Activated gamma-delta T cell (primary cell): Measurements from ENCODE around the gene TUB.

Source experiments
- DNase-seq: peaks from one replicate; lab custom pipeline; 2025; lab: John Stamatoyannopoulos, UW

The TUB gene

DNA sequence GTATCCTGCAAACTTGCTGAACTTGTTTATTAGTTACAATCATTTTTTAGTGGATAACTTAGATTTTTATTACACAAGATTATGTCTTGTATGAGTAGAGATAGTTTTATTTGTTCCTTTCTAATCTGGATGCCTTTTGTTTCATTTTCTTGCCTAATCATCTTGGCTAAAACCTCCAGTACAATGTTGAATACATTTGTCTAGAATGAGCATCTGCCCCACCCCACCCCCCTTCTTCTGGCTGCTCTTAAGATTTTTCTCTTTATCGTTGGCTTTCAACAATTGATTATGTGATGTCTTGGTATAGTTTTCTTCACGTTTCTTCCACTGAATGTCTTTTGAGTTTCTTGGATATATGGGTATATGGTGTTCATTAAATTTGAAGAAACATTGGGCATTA, 37.3 kb upstream of the TUB start:
- DNase-seq, result no peak

- no peak for DNase-seq
Measured at GRCh38 chr11:8045839-8046238, 35.2 kb upstream of the TUB start.

- no peak for DNase-seq
Measured at GRCh38 chr11:8047382-8047781, 33.6 kb upstream of the TUB start.

DNA sequence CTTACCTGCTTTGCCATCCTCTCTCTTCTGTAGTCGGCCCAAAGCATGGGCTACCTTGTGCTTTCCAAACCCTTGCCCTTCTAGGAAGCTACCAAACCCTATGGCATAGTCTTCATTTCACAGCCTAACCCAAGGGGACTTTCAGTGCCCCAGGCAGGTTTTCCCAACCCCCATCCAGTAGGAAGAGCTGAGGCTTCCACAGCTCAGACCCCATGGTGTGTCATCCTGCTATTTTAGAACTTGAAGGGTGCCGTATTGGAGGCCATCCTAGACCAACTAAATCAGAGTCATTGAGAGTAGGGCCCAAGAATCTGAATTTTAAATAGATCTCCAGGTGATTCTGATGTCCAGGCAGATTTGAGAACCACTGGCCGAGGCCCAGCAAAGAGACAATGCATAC, 31.9 kb upstream of the TUB start:
- DNase-seq, result no peak

DNA sequence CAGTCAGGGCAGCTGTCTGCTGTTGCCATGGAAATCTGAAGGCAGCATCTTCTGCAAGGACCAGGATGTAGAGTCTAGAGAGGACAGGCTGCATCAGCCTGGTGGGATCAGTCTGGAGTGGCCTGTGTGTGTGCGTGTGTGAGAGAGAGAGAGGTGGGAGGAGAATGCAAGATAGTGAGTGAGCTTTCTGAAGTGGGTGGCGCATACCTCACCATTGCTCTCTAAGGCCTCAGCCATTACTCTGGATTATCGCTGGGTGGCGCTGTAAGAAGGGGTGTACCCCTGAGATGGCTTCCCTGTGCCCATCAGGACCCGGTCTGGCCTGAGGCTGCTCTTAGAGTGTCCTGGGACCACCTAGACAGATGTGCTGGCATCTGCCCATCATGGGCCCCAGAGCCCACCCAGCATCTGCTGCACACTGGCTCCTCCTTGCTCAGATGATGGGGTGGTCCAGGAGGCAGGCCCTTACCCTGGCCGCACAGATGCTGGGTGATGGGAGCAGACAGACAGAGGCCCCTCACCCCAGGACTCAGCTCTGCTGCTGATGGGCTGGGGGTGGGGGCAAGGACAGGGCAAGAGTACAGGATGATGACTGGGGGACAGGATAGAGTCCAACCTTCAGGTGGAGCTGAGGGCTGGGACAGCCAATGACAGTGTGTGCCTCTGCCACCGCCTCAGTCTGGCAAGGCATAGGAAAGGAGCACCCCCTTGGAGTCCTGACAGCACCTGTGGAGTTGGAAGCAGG, 25.7 kb upstream of the TUB start:
- DNase-seq, result no peak

GRCh38 chr11:8055836-8056526, 25.0 kb upstream of the TUB start:
- no peak for DNase-seq

GRCh38 chr11:8056810-8057463, 24.1 kb upstream of the TUB start:
- no peak for DNase-seq

DNA sequence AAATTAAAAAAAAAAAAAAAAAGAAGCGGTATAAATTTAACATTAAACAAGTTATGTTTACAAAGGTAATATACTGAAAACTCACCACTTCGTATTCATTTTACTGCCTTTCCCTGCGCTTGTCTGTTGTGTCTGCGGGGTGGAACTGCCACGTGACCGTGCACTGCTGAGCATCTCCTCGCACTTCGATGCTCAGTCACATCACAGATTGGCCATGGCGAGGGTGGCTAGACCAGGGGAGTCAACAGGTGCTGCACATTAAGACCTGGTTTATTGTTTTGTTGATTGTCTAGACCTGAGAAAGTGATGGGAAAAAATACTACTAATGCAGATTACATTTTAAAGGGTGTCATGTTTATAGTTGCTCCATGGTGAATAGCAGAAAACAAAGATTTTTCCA, 22.8 kb upstream of the TUB start:
- no peak for DNase-seq

DNA sequence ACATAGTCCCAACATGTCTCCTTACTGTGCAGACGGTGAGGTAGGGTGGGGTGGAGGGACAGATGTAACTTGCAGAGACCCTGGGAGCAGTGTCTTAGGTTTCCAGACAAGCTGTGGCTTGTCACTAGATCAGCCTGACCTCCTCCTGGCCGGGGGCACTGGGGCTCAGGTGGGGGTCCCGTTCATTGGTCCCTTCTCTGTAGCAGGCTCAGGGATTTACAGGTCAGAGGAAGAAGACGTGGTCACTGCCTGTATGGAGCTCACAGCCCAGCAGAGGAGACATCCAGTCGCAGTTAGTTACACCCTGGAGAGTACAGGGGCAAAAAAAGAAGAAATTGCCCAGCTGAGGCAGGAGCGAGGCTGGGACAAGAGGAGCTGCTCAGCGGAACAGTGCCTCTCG, 22.0 kb upstream of the TUB start:
- DNase-seq, result no peak

DNA sequence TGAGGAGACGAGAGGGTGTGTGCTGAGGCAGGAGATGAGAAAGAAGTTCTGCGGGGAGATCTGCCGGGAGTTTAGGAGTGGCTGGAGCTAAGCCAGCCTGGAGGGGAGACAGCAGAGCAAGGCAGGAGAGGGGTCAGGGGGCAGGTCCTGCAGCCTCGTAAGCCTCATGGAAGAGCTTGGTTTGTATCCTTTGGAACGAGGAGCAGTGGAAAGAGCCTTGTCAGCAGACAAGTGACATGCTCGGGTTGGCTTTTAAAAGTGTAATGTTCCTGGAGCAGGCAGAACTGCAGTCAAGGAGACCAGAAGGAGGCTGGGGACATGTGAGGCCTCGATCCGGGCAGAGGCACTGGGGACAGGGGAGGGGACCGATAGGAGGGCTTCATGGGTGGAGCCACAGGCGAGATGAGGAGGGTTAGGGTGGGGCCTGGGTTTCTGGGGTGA, 21.4 kb upstream of the TUB start:
- DNase-seq, result no peak

DNA sequence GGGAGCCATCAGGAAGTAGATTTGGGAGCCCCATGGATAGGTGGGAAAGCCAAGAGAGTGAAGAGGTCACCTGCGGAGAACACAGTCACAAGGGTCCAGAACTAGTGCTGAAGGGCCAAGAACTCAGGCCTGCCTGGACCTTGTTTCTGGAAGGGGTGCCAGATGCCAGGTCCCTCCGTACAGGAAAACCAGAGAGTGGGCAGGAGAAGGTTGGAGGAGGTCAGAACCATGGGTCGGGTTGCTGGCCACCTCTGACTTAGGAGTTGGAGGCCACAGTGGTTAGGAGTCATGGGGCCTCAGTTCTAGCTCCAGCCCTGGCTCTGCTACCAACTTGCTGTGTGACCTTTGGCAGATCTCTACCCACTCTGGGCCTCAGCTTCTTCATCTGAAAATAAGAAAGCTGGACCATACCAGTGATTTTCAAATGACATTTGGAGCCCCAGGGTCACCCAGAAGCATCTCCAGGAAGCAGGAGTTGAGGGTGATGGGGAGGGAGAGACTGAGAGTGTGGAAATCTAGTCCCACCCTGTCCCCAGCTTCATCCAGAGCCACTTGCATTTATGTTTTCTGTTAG, 20.8 kb upstream of the TUB start:
- no peak for DNase-seq

DNA sequence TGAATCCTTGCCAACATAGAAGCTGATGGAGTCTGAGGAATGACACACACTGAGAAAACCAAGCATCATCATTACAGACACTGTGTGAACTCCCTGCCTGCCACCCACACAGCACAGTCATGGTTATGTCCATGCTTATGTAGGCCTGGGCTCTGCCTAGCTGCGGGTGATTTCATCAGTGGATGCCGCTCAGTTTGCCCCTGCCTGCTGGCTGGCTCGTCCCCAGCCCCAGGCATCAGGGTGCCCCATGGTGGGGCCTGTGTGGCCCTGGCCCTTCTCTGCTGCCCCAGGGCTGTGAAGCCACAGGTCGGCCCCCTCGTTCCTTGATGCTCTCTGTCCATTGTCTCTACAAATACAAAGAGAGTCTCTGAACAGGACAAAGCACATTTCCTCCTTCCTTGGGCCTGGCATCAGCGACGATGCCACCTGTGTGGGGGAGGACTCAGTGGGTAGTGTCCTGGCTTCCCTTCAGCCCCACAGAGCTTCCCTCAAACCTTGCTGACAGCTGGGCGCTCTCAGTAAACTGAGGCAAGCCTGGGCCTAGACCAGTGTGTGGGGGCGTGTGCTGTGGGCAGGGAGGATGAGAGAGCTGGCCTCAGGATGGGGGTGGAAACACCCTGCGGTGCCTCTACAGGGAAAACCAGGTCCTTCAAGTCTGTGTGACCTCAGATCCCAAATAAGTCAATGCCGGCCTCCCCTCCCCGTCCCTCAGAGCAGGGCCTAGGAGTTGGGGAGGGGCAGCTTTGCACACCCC, 20.0 kb upstream of the TUB start:
- no peak for DNase-seq

GRCh38 chr11:8061555-8062428, 19.2 kb upstream of the TUB start:
- no peak for DNase-seq

- no peak for DNase-seq
Measured at GRCh38 chr11:8062781-8063257, 18.2 kb upstream of the TUB start.

DNA sequence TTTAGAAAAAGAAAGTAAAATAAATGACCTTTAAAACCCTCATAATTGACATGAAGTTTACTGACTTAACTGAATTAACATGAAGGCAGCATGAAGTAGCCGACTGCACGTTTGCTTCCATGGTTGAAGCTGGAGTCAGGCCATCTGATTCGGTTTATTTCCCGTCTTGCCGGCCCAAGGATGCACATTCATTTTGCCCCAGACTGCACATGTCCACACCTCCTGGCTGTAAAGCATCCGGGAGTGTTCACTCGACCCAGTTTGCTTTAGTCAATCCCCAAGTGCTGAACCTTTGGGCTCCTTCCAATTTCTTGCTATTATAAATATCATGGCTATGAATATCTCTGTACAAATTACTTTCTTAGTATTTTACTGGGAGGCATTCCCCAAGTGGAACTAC, 17.7 kb upstream of the TUB start:
- DNase-seq, result no peak

DNA sequence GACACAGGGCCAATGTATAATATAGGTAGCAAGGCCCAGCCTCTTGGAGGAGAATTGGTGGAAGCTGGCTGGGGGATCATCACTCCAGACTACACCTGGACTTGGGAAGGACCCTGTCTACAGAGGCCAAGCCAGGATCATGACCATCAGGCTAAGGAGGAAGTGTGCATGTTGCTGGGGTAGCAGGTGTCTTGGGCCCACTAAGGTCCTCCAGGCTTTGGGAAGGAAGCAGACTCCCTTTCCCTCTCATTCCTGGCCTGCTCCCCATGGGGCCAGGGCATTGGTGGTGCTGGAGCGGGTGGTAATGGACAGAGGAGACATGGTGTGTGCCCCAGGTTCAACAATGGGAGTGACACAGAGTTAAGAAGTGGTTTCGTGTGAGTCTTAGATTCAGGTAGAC, 16.0 kb upstream of the TUB start:
- DNase-seq, result no peak

DNA sequence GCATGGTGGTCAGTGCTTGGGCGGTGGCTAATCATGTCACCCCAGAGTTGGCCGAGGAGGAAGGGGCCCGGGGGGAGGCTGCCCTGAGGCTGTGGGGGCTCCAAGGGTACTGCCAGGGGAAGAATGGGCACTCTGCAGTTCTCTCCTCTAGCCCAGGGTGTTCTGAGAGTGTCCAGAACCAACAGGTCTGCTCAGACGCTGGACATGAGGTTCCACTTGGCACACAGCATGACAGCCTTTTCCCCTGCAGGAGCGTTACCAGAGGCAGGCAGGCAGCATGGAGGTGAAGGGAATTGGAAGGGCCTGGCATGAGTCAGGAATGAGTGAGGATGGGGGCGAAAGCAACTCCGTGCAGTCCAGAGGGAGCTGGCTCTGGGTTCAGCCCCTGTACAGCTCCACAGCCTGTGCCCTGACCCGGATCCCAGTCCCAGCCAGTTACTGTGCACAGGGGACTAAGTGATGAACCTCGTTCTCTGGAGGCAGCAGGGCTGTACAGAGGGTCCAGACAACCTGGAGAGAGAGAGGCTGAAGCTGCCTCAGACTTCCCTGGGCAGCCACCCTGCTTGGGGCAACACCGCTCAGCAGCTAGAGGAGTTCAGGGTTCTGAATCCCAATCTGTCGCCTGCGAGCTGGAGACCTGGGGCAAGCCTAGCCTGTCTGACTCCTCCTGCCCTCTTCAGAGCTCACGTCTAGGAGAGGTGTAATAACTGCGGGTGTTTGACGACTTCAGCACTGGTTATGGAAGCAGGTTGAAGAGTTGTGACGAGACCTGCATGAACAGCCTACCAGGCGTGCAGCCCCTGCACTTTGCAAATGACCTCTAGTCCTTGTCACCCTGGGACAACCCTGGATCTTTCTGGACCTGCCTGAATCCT, 14.7 kb upstream of the TUB start:
- DNase-seq, result no peak

GRCh38 chr11:8066911-8067455, 14.0 kb upstream of the TUB start:
- no peak for DNase-seq

- no peak for DNase-seq
Measured at GRCh38 chr11:8067567-8067928, 13.5 kb upstream of the TUB start.
